GM18505 (cell line): Measurements from ENCODE around the gene TBC1D22A.

Experiments
- ATAC-seq: cut with Tn5 transposase; IDR thresholded peaks from one replicate; pipeline ENCODE4 v1.9.1; 2021; ENCODE audit not compliant: unreplicated experiment
- POLR2A ChIP-seq: IDR thresholded peaks from 4 replicates; pipeline ENCODE4 v1.6.1; 2011; ENCODE audit warnings: borderline replicate concordance; ENCODE audit not compliant: insufficient read depth, insufficient read length; ENCODE audit errors: extremely low read depth

Gene TBC1D22A

DNA sequence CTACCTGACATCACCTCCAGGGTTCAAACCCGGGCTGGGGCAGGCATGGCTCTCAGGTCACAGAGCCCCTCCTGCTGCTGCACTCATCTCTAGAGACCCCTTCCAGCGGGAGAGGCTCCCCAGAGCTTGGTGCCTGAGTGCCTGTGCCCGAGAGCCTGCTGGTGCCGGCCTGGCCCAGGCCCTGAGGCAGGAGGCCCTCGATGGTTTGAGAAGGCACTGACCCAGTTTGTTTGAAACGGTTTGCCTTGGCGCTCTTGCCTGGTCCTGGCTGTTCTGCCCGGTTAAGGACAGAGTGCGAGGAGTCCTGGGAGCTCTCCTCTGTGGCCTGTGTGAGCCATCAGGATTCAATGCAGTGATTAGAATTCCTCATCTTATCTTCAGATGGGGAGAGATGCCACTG, 88.9 kb downstream of the TBC1D22A start:
- no peak for TF ChIP-seq POLR2A
- no peak for ATAC-seq

DNA sequence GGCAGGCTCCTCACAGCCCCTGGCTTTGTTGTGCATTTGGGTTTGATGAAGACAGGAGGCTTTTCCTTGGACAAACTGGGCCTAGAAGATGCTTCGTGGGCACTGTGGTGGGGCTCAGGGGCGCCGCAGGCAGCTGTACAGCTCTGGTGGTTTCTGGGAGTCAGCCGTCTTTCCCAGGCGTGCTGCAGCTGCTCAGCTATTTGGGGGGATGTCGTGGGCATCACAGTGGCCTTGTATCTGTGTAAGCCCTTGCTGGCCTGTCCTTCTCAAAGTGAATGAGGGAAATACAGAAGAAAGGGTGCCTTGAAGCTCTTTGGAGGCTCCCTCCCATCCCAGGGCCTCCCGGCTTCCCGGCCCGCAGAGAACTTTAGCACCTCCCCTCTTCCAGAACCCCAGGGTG, 89.5 kb downstream of the TBC1D22A start:
- TF ChIP-seq POLR2A = no peak
- ATAC-seq = no peak

DNA sequence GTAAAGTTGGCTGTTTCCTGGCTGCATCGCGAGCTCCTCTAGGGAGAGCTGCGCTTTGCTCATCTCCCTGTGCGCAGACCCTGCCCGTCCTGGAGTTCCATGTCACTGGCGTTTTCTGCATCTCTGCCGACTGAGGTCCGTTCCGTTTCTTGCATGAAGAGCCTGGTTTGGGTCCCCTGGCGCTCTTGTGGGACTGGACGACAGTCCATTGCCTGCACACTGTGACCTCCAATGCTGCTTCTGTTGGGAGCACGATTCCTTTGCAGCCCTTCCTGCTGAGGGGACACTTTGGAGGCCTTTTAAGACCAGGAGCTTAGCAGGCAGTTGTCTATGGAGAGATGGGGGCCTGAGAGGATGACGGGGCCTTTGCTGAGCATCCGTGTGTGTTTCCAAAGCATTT, 90.3 kb downstream of the TBC1D22A start:
- no peak for ATAC-seq
- TF ChIP-seq POLR2A = no peak

DNA sequence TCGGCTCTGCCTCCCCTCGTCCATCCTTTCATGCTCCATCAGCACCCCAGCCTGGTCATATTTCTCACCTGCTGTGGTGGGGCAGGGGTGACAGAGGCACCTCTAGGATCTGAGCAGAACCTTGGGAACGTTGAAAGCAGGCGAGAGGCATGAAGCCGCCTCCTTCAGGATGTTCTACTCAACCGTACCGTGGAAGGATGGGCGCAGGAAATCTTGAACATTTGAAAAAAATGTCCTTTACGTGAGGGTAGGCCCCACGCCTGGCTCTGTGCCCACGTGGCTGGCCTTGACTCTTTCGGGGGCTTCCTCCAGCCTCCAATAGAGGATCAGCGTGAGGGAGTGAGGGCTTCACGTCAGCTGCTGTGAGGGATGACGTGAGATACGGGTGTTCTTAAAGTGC, 90.7 kb downstream of the TBC1D22A start:
- no peak for TF ChIP-seq POLR2A
- no peak for ATAC-seq

DNA sequence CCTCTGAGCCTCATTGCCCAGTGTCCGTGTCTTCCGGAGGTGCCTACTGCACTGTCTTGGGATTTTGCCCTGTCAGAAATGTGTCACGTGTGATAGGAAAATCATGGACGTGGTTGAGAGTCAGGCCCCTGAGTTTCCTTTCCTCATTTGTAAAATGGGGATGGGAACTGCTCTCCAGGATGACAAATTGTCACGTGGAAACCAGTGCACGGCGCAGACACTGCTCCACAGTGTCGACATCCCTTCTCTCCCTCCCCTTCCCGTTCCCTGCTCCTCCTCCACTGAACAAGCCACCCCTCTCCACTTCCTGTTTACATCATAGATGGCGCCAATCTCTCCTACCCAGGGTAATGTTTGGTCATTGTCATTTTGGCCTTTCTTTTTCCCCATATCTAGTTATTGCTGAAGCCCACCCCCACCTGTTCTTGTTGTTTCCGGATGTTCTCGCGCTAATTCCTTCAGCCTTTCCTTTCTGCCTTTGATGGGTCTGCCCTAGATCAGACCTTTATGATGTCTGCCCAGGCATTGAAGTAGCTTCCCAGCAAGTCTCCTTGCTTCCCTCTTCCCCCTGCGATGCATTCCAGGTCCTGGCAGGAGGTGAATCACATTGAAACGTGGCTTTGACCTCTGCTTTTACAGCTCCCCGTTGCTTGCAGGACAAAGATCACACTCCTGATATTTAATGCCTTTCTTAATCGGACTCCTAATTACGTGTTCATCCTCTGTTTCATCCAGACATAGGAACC, 91.8 kb downstream of the TBC1D22A start:
- ATAC-seq = no peak
- no peak for TF ChIP-seq POLR2A

DNA sequence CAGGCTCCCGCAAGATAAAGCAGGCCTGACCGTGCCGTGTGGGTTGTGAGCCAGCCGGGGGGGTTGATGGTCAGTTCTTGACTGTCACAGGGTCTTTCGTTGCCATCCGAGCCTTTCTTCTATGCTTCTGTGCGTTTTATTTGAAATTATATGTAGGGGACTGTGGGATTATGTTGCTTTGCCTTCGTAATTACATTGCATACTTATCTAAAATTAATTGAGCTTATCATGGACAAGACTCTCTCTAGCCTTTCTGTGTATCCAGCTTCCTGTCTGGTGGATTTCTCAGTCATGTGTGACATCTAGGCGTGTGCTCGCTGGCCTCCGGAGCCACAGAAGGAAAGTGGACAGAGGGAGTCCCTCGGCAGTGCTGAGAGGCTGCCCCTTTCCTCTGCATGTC, 93.2 kb downstream of the TBC1D22A start:
- no peak for ATAC-seq
- no peak for TF ChIP-seq POLR2A

DNA sequence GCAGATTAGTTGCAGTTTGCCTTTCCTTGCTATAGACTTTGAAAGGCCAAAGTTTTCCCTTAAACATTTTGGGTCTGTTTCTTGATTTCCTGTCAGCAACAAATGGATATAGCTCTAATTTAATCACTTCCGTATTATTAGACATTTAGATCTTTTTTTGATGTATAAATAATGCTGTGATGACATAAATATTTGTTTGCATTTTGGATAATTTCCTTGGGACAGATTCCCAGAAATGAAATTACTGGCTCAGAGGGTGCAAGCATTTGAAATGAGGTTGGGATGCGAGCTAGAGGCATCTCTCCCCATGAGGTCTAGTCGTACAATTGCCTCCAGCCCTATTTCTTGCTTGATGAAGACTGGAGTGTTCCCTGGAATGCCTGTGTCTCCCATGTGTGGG, 94.2 kb downstream of the TBC1D22A start:
- TF ChIP-seq POLR2A = no peak

DNA sequence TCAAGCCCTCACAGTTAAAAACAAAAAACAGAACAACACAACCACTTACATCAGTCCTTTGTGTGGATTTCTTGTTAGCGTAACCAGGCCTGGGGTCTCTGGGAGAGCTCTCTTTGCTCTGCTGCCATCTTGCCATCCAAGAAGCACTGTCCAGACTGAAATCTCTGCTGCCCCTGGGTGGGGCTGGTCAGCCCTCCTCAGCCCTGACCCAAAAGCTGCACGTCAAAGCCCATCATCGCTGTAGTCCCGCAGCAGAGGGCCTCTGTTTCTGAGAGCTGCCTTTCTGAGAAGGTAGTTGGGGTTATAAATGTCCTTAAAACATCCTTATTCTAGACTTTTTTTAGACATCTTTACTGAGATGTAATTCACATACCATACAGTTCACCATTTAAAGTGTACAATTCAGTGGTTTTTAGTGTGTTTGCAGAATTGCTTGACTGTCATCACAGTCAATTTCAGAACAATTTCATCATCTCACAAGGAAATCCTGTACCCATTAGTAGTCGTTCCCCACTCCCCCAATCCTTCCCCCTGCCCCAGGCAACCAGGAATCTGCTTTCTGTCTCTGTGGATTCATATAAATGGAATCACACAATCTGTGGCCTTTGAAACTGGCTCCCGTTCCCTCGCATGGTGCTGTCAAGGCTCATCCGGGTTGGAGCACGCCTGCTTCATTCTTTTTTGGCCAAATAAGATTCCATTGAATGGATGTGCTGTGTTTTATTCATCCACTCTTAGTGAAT, 94.9 kb downstream of the TBC1D22A start:
- no peak for ATAC-seq
- TF ChIP-seq POLR2A = no peak

More for the DNA sequence above, 94.2 kb downstream of the TBC1D22A start:
- ATAC-seq = no peak

DNA sequence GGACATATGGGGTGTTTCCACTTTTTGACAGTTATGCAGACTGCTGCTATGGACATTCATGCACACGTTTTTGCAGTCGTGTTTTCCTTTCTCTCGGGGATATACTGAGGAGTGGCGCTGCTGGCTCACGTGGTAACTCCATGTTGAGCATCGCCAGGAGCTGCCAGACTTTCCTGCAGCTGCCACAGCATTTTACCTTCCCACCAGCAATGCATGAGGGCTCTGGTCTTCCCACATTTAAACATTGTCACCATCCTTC, 95.4 kb downstream of the TBC1D22A start:
- ATAC-seq = no peak
- TF ChIP-seq POLR2A = no peak

DNA sequence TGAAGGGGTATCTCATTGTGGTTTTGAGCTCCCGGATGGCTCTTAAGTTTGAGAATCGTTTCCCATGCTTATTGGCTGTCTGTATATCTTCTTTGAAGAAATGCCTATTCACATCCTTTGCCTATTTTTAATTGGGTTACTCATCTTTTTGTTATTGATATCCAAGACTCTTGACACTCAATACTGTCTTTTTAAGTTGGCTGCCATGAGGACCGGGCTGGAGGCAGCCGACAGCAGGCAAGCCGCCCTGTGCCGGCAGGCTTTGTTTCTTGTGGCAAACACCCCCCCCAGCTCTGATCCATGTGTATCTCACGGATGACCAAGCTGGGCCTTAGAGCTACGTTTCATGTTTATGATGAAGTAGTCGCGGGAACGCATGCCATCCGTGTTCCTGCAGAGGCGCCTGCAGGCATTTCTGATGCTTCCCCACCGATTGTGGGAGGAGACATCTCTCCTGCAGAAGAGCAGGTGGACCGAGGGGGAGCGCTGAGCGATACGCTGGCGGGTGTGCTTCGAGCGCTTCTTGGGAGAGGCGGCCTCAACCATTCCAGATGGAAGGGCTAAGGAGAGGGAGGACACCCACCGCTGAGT, 95.8 kb downstream of the TBC1D22A start:
- no peak for ATAC-seq
- no peak for TF ChIP-seq POLR2A

DNA sequence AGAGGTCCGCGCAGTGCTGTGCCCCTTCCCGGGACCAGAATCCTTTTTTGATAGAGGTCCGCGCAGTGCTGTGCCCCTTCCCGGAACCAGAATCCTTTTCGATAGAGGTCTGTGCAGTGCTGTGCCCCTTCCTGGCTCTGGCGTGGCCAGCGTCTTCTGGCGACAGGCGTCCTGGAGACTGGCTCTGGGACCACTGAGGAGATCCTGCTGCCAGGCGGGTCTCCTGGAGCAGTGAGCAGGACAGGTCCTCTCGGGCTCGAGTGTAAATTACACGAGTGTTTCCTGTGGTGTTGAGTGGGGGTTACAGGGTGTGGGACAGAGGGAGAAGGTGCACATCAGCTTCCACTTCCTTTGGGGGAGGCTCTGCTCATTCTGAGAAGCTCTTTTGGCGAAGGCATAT, 98.1 kb downstream of the TBC1D22A start:
- no peak for TF ChIP-seq POLR2A
- ATAC-seq = no peak

DNA sequence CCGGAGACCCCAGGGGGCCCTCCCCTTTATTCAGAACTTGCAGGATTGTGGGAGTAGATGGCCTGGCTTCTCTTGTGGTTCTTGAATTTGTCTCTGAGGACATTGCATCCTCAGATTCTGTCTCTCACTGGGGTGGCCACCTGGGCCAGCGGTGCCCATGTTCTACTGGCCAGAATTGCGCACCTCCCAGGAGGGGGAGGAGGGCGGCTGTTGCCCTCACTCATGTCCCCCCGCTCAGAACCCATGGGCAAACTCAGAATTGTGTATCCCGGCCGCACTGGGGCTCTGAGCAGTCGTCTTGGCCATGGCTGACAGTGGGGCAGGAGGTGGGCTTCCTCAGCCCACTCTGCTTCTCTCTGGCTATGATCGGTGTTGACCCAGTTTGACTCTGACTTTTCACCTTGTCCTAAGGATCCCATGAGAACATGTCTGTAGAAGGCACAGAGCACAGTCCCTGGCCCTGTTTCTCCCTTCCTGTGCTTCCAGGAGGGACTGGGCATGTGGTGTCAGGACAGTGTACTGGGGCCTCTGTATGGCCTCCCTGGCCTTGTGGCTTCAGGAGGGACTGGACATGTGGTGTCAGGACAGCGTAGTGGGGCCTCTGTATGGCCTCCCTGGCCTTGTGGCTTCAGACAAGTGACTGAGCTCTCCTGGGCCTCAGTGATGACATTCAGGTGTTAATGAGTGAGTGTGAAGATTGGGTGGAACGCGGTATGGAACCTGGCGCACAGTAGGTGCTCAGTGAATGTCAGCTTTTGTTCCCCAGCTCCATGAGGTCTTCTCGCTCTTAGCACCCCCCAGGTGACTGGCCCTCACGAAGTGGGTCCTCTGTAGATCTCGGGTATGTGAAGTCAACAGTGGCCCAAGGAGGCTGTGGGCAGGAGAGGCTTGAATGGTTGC, 99.3 kb downstream of the TBC1D22A start:
- TF ChIP-seq POLR2A = no peak
- ATAC-seq = no peak
